ENCODE results near the gene ACVR1.

ACVR1 gene

DNA sequence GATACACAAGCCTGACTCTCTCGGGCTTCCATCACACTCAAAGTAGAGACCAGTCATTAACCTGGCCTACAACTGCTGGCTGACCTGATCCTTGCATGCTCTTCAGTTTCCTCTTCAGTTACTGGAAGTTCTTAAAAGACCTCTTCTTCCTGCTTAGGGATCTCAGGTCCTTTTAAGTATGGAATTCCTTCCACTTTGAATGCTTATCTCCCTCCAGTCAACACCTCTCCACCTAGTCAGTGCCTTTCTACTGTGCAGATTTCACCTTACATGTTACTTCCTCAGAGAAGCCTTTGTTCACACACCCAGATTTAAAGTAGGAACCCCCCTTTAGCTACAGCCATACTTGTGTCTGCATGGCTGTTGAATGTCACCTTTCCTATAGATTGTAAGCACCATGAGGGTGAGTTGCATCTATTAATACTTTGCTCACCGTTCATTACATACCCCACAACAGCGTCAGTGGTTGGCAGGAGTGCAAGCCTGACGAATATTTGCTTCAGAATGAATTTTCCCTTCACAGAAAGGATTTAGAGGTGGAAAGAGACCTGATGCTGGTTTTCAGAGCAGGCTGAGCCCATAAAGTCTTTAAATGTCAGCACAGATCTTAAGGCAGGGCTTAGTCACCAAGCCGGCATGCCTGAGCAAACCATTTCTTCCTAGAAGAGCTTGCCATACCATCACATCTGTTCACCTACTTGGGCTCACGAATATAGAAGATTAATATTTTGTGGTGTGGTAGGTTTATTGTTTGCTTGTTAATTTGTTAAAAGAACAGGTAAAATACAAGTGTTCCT lies 90.1 kb downstream of the ACVR1 start:
- H3K27ac Mint-ChIP-seq, result peak overlapping the region; percentile 8
- H3K4me3 Mint-ChIP-seq, result no peak overlapping the region
- no peaks in the 10 kb centered on the region for H3K27me3 Mint-ChIP-seq
- H3K4me1 Mint-ChIP-seq, result peaks cover 42% of the 10 kb centered on the region
- H3K9me3 Mint-ChIP-seq, result no peaks in the 10 kb centered on the region
- H3K36me3 Mint-ChIP-seq, result no peaks in the 10 kb centered on the region

DNA sequence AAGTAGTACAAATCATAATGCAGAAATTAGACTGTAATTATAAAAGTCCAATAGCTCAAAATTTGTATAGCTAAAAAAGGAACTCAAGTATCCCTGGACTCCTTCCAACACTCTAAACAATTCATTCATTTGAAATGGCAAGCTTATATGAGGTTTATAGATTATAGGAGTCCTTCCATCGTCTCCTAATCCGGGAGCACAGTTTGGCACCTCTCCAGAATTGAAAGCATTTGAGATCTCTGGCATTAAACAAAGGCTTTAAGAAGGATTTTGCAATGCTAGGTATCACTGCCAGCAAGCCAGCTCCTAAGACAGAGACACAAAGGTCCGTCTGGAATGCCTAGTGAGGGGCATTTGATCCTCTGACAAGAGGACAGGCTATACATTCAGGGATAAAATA lies 90.9 kb downstream of the ACVR1 start:
- Mint-ChIP-seq H3K27me3 (no peaks in the 10 kb centered on the region), H3K9me3 (no peaks in the 10 kb centered on the region), H3K27ac (no peak overlapping the region), H3K4me3 (no peak overlapping the region), H3K4me1 (peaks cover 42% of the 10 kb centered on the region), H3K36me3 (no peaks in the 10 kb centered on the region)

- Mint-ChIP-seq H3K4me1 (peaks cover 42% of the 10 kb centered on the region), H3K4me3 (no peak overlapping the region), H3K36me3 (no peaks in the 10 kb centered on the region), H3K9me3 (no peaks in the 10 kb centered on the region), H3K27ac (no peak overlapping the region), H3K27me3 (no peaks in the 10 kb centered on the region)
These were observed 91.3 kb downstream of the ACVR1 start for GRCh38 chr2:157784823-157785175.

DNA sequence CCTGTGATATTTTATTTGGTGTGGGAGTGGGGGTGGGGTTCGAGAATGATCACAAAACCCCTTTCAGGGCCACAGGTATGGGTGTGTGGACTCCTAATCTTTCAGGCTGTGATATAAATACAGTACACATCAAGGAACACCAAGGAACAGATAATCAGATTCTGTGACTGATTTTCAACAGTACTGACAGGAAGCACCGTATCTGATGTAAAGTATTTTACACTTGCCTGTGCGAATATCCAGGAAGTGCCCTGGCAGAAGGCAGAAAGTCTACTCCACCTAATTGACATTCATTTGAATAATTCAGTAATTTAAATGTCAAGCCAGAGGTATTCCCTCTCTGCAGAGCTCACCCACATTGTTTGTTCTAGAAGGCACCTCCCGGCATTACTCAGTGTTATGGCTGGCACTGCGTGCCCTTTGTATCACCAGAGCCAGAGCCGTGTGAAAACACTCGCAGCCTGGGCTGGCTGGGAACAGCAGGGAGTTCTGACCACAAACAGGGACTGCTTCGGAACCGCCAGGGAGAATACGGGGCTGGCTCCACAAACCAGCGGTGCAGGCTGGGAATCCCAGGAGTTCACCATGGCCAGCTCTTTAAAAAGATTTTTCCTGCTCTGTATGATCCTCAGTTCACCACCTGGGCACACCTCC lies 91.8 kb downstream of the ACVR1 start:
- no peaks in the 10 kb centered on the region for H3K9me3 Mint-ChIP-seq
- H3K4me3 Mint-ChIP-seq, result no peak overlapping the region
- no peaks in the 10 kb centered on the region for H3K27me3 Mint-ChIP-seq
- peaks cover 42% of the 10 kb centered on the region for H3K4me1 Mint-ChIP-seq
- peak overlapping the region; percentile 73 for H3K27ac Mint-ChIP-seq
- H3K36me3 Mint-ChIP-seq, result no peaks in the 10 kb centered on the region

- Mint-ChIP-seq H3K9me3 (no peaks in the 10 kb centered on the region), H3K27ac (no peak overlapping the region), H3K4me1 (peaks cover 41% of the 10 kb centered on the region), H3K36me3 (peaks cover 2% of the 10 kb centered on the region), H3K27me3 (no peaks in the 10 kb centered on the region), H3K4me3 (no peak overlapping the region)
These were observed 92.9 kb downstream of the ACVR1 start for GRCh38 chr2:157783245-157783644.

- Mint-ChIP-seq H3K4me1 (peaks cover 37% of the 10 kb centered on the region), H3K4me3 (no peak overlapping the region), H3K27ac (peak overlapping the region; percentile 8)
These were observed 93.9 kb downstream of the ACVR1 start for GRCh38 chr2:157782057-157782845.

DNA sequence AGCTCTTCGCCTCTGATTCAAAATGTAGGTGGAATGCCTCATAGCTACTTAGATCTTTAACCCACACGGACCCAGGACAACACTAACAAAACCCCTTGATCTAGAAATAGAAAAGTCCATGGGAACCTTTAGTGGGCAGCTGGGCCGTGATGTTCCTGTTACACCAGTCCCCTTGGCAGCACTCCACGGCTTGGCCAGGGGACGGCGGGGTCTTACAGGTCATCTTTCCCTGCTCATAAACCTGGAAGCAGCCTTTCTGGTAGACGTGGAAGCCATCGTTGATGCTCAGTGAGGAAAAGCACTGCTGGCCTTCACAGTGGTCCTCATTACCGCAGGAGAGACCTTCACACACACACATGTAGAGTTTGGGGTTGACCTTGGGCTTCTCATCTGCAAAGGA lies 95.9 kb downstream of the ACVR1 start:
- Mint-ChIP-seq H3K36me3 (peaks cover 4% of the 10 kb centered on the region), H3K27ac (peak overlapping the region; percentile 61), H3K4me1 (peaks cover 32% of the 10 kb centered on the region)

More at GRCh38 chr2:157782057-157782845, 93.9 kb downstream of the ACVR1 start:
- Mint-ChIP-seq H3K9me3 (no peaks in the 10 kb centered on the region), H3K27me3 (no peaks in the 10 kb centered on the region), H3K36me3 (peaks cover 2% of the 10 kb centered on the region)

DNA sequence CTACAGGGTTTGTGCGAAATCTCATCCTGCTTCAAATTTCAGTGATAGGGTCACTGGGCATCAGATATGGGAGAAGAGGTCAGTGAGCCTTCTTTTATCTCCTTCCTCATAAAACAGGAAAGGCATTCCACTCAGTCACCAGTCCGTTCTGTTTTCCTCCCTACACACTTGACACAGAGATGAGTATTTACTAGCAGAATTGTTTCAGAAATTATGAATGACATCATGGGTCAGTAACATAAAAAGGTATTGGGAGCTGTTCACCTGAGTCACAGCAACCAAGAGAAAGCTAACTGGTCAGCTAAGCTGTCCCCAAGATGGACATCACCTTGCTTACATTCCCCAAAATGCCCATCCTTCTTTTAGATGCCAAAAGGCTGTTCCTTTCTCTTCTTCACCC lies 96.3 kb downstream of the ACVR1 start:
- Mint-ChIP-seq H3K4me3 (no peak overlapping the region), H3K27me3 (no peaks in the 10 kb centered on the region), H3K27ac (peak overlapping the region; percentile 61)

More for the DNA sequence above, 95.9 kb downstream of the ACVR1 start:
- Mint-ChIP-seq H3K27me3 (no peaks in the 10 kb centered on the region), H3K9me3 (no peaks in the 10 kb centered on the region), H3K4me3 (no peak overlapping the region)

GRCh38 chr2:157777427-157777826 lies 98.7 kb downstream of the ACVR1 start:
- H3K27ac Mint-ChIP-seq, result no peak overlapping the region
- peaks cover 13% of the 10 kb centered on the region for H3K4me1 Mint-ChIP-seq
- H3K27me3 Mint-ChIP-seq, result no peaks in the 10 kb centered on the region
- H3K9me3 Mint-ChIP-seq, result no peaks in the 10 kb centered on the region
- peaks cover 9% of the 10 kb centered on the region for H3K36me3 Mint-ChIP-seq
- no peak overlapping the region for H3K4me3 Mint-ChIP-seq

More for the DNA sequence above, 96.3 kb downstream of the ACVR1 start:
- no peaks in the 10 kb centered on the region for H3K9me3 Mint-ChIP-seq
- H3K4me1 Mint-ChIP-seq, result peaks cover 31% of the 10 kb centered on the region
- H3K36me3 Mint-ChIP-seq, result peaks cover 4% of the 10 kb centered on the region

GRCh38 chr2:157771234-157771633 lies 104.9 kb downstream of the ACVR1 start:
- Mint-ChIP-seq H3K9me3 (no peaks in the 10 kb centered on the region), H3K36me3 (peaks cover 15% of the 10 kb centered on the region), H3K4me1 (no peaks in the 10 kb centered on the region), H3K4me3 (no peak overlapping the region), H3K27me3 (no peaks in the 10 kb centered on the region), H3K27ac (no peak overlapping the region)

DNA sequence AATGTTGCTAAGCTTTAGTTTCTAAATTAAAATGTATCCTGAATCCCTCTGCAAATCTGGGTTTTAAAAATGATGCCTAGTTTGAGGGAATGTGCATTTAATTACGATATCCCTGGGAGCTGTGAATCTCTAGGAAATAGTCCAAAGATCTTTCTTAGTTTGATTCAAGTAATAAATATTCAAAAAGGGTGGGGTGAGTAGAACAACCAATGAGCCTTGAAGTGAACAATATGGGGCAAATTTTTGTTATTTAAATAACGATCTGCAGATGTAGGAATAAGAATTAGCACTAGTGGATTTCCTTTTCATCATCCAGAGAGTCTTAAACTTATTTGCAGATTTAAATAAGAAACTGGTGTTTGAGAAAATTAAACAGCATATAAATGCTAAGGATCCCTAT lies 106.3 kb downstream of the ACVR1 start:
- Mint-ChIP-seq H3K4me1 (no peaks in the 10 kb centered on the region), H3K4me3 (no peak overlapping the region), H3K27me3 (no peaks in the 10 kb centered on the region), H3K27ac (no peak overlapping the region), H3K36me3 (peaks cover 22% of the 10 kb centered on the region), H3K9me3 (no peaks in the 10 kb centered on the region)

DNA sequence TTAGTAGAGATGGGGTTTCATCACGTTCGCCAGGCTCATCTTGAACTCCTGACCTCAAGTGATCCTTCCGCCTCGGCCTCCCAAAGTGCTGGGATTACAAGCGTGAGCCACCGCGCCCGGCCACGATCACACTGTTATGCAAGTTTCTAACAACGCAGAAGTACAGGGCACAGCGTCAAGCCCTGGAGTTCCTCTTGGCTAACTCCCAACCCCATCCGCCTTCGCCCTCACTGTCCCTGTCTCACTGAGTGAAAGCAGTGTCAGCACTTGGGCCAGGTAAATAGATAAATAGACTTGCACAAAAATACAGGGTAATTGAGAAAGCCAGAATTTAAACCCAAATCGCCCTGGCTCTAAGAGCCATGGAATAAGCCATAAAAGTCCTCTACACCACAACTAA lies 111.7 kb downstream of the ACVR1 start:
- no peaks in the 10 kb centered on the region for H3K4me1 Mint-ChIP-seq
- H3K9me3 Mint-ChIP-seq, result no peaks in the 10 kb centered on the region
- no peaks in the 10 kb centered on the region for H3K27me3 Mint-ChIP-seq
- H3K4me3 Mint-ChIP-seq, result no peak overlapping the region
- H3K36me3 Mint-ChIP-seq, result peaks cover 26% of the 10 kb centered on the region
- H3K27ac Mint-ChIP-seq, result no peak overlapping the region

DNA sequence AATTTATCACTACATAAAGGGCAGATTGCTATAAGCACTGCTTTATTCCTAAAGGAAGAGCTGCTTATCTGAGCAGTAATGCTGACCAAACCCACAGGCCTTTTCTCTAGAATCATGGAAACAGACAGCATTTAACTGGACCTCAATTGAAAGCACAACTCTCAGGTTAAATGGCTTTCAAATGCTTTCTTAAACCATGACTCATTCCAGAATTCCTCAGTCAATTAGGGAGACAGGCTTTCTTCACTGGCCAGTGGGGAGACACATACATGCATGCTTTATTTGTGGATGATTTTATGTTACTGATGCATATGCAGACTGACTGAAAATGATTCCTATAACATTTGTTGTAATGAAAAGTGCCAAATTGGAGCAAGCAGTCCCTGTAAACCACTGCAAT lies 114.6 kb downstream of the ACVR1 start:
- Mint-ChIP-seq H3K27ac (no peak overlapping the region), H3K27me3 (no peaks in the 10 kb centered on the region), H3K9me3 (peaks cover 15% of the 10 kb centered on the region), H3K4me3 (no peak overlapping the region), H3K36me3 (peaks cover 48% of the 10 kb centered on the region), H3K4me1 (no peaks in the 10 kb centered on the region)

- no peak overlapping the region for H3K27ac Mint-ChIP-seq
- no peaks in the 10 kb centered on the region for H3K4me1 Mint-ChIP-seq
- H3K9me3 Mint-ChIP-seq, result peaks cover 15% of the 10 kb centered on the region
- peaks cover 52% of the 10 kb centered on the region for H3K36me3 Mint-ChIP-seq
- no peaks in the 10 kb centered on the region for H3K27me3 Mint-ChIP-seq
- H3K4me3 Mint-ChIP-seq, result no peak overlapping the region
These were observed 115.2 kb downstream of the ACVR1 start for GRCh38 chr2:157760949-157761348.

GRCh38 chr2:157759855-157760254 lies 116.3 kb downstream of the ACVR1 start:
- Mint-ChIP-seq H3K4me1 (no peaks in the 10 kb centered on the region), H3K27me3 (no peaks in the 10 kb centered on the region), H3K36me3 (peaks cover 54% of the 10 kb centered on the region), H3K9me3 (peaks cover 15% of the 10 kb centered on the region), H3K27ac (no peak overlapping the region), H3K4me3 (no peak overlapping the region)

GRCh38 chr2:157758586-157758985 lies 117.5 kb downstream of the ACVR1 start:
- Mint-ChIP-seq H3K27me3 (no peaks in the 10 kb centered on the region), H3K4me3 (no peak overlapping the region), H3K4me1 (no peaks in the 10 kb centered on the region), H3K9me3 (peaks cover 15% of the 10 kb centered on the region), H3K27ac (no peak overlapping the region), H3K36me3 (peaks cover 57% of the 10 kb centered on the region)

Measured in activated naive CD4-positive, alpha-beta T cell treated with anti-CD3 and anti-CD28 coated beads, Interleukin-2, amount 50 U/mL, for 24 hours (primary cell).